HG03521 (cell line): ENCODE results near the gene MYH3.

Experiments
- ATAC-seq: cut with Tn5 transposase; IDR thresholded peaks from one replicate; pipeline ENCODE4 v1.9.1; 2021; ENCODE audit warnings: mild to moderate bottlenecking, moderate library complexity; ENCODE audit not compliant: unreplicated experiment

MYH3 gene

DNA sequence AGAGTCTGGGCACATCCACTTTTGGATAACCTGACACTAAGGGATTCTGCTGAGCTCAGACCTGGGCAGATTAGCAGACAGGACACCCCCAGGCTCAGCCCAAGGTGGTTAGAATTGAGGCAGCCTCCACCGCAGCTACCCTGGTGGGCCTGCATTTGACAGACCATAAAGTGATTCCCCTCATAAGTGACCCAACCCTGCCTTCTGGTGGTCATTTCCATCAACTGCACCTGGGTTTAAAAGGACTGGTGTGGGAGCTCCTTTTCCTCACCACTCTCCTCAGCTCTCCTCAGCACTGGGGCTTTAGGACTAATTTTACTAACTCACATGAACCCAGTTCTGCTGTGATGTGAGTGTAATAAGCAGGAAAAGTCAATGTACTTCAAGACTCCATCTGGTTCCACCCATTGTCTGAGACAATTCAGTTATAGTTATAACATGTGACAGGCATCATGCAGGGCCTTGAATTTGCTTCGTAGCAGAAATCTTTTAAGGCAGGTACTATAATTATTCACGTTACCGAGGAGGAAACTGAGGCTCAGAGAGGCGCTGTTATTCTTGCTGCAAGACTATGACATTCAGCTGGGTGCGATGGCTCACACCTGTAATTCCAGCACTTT, 42.5 kb downstream of the MYH3 start:
- ATAC-seq: no peak

GRCh38 chr17:10613775-10614513, 43.2 kb downstream of the MYH3 start:
- no peak for ATAC-seq

DNA sequence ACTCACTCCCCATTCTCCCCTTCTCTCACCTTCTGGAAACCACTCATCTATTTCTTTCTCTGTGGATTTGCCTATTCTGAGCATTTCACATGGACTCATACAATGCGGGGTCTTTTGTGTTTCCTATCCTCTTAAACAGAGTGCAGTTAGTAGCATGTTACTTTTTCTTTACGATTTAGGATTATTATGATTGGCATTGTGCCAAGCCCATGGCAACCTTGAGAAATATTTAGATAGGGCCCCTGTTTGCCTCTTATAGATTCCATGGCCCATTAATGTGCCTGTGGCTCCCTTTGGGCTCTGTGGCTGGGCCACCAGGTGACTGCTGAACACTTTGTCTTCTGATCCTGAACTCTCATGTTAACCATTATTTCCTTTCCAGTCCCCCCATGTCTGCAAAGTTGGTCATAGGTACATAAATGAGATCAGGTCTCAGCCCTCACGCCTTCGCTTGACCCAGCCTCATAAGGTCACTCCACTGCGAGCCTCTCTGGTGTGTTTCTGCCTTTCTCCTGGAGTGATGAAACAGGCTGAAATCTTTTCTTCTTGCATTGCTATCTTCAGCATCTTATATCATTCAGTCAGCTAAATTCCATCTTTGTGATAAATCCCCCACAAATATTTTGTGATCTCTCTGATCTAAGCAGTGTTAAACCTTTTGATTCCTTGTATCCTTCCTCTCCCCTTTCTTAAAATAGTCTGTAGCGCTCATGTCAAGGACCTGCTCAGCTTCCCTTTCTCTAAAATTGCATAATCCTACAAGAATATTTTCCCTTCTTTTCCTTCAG, 44.0 kb downstream of the MYH3 start:
- ATAC-seq: no peak

DNA sequence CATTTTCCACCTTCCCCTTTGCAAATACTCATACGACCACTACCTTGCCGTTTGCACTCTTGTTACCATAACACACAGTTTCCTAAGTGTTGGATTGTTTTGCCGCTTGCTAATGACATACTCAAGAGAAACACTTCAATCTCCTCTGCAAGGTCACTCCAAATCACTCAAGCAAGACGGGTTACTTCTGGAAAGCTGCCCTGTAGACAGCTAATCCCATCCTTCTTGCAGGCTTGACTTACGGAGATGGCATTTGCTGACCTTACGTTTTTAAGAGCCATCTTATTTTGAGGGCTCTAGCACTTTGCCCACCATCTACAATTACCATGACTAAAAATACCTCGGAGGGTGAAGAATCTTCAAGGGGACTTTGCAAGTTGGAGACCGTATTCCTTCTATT, 46.2 kb downstream of the MYH3 start:
- ATAC-seq: no peak

DNA sequence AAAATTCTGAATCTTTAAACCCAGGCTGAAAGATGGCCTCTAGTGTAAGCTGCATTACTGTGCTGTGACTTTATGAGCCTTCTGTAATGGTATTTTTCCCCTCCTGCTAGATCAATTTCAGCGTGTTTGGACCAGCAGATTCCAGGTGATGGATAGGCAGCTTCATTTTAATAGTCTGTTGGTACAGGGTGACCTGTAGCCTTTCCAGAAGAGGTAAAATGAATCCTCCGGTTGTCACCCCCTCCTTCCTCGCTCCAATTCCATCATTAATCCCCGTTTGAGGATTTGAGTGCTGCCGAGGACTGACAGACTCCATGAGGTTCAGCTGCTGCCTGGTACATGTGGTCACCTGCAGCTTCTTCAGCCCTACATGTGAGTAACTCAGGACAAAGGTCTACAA, 48.9 kb downstream of the MYH3 start:
- ATAC-seq: no peak

DNA sequence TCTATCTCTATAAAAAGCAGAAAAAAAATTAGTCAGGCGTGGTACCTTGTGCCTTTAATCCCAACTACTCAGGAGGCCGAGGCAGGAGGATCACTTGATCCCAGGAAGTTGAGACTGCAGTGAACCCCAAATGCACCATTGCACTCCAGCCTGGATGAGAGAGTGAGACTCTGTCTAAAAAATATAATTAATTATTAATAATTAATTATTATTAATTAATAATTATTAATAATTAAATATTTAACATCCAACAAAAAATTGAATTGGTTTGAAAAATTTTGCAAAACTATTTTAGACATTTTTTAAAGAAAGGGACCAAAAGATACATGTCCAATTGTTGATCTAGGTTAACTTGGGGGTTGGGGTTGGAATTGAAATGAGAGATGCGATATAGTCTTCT, 51.0 kb downstream of the MYH3 start:
- no peak for ATAC-seq

- no peak for ATAC-seq
These were observed 51.8 kb downstream of the MYH3 start for GRCh38 chr17:10605221-10605783.

DNA sequence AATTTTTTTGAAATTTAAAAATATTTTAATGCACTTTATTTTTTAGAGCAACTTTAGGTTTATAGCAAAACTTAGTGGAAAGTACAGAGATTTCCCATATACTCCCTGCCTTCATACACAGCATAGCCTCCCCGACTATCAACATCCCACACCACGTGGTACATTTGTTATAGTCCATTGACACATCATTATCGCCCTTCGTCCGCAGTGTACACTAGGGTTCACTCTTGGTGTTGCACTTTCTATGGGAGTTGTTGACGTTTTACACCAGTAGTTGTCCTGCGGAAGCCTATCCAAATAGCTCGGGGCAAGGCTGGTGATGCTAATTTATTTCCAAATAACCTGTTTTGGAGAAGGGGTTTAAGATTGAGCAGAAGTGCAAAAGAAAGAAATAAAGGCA, 52.6 kb downstream of the MYH3 start:
- no peak for ATAC-seq

- no peak for ATAC-seq
These were observed 53.2 kb downstream of the MYH3 start for GRCh38 chr17:10603931-10604330.

GRCh38 chr17:10600571-10600970, 56.5 kb downstream of the MYH3 start:
- ATAC-seq: no peak

GRCh38 chr17:10598621-10599020, 58.5 kb downstream of the MYH3 start:
- ATAC-seq: no peak

DNA sequence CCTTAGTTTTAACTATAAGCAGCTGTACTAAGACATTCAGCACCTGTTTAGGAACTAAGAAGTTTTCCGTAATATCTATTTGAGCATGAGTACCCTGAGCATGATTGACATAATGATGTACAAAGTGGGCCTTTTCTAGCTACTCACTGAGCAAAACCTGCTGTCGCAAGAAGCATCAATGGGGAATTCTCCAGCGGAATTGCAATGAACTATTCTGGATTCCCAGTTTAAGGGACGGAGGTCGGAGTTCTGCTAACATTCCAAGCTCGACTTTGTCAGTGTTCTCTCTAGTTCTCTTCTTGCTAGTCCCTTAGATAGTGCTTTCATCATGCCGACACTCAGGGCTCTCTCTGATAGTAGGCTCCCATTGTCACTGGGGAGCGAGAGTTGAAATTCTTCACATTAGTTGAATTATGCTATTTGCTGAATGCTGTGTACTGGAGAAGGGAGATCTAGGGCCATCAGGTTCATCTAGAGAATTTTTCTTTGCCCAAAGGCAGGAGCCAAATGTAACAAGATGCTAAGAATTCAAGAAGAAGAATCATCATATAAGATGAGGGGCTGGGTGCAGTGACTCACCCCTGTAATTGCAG, 67.5 kb downstream of the MYH3 start:
- ATAC-seq: no peak

DNA sequence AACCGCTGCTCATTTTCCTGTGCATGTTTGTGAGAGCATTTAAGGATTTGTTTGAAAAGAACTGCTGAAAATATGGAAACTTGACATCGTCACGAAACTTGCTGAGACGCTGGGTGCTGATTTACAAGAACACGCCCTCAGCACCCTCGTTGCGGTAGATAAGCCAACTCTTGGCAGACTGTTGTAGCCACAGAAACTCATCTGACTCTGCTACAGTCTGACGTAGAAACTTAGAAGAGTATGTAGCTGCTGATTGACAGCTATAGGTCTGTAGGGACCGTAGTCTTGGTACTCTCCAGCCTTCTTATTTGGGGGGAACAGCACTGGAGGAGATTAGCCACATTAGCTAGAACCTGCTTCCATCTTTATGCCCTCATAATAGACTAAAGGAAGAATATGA, 71.6 kb downstream of the MYH3 start:
- no peak for ATAC-seq

DNA sequence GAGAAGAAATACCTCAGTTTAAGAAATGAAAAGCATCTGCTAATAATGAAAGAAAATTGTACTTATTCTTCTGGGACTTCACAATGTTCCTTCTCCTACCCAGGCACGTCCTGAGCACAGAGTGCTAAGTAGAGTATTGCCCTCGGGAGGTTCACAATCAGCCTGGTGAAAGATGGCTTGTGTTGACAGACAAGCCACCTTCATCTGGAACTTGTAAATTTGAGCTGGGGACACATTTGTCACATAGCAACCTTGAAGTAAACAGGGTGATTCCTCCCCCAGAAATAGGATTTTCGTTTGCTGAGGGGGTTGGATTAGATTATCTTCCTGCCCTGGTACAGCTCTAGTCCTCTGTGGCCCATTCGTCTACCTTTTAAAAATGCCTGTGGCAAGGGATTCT, 73.3 kb downstream of the MYH3 start:
- ATAC-seq: no peak

- no peak for ATAC-seq
These were observed 77.8 kb downstream of the MYH3 start for GRCh38 chr17:10579270-10579669.
